Endothelial cell of umbilical vein (primary cell): ENCODE measurements around the gene MATN1. TPM values are rescaled to one million over a fixed set of nuclear protein-coding genes. Genes with fewer than 3 reads are reported as not detected.

ENCODE experiments used
- BruUV-seq: library from RNA; stranded (reverse); fragments of 400-500 nt; replicated peaks from 2 replicates; lab custom pipeline; 2021; lab: Mats Ljungman, UMichigan
- CTCF ChIA-PET: fragments of 300-600, 350-600 bp; sonication (Branson Sonifier 250); formaldehyde crosslinking; loops from one replicate; lab custom pipeline; 2021; ENCODE audit warnings: antibody characterized with exemption, inconsistent platforms; lab: Charles Lee
- POLR2A ChIA-PET: fragments of 300-600, 350-600 bp; sonication (Branson Sonifier 250); formaldehyde crosslinking; loops from one replicate; lab custom pipeline; 2021; ENCODE audit warnings: antibody characterized with exemption, inconsistent platforms; lab: Charles Lee
- DNase-seq: peaks from one replicate; pipeline ENCODE4 v3.0.0-alpha.2; 2011; ENCODE audit warnings: low read depth, low spot score
- FAIRE-seq: peaks from 2 replicates; lab custom pipeline; 2011; peaks lifted over from hg19 to GRCh38; lab: Jason Lieb, UNC
- H2AFZ ChIP-seq: 2 replicates; pipeline ENCODE4 v1.6.0; 2012; ENCODE audit warnings: low read depth, low read length, control low read depth, inconsistent platforms
- H3K27ac ChIP-seq: 2 replicates; pipeline ENCODE4 v1.5.1; 2011; ENCODE audit warnings: low read depth, mild to moderate bottlenecking, control low read depth, low read length, moderate library complexity; ENCODE audit not compliant: insufficient read depth
- H3K27me3 ChIP-seq, 2 experiments: 2 replicates each; pipeline versions ENCODE4 v1.6.0 to v1.6.1; 2011; ENCODE audit warnings: low read length in 2 of 2, mixed read lengths in 1 of 2; ENCODE audit not compliant: control insufficient read depth in 2 of 2, insufficient read depth in 2 of 2
- H3K36me3 ChIP-seq, 2 experiments: 2 replicates in 1 of 2; 3 replicates in 1 of 2; pipeline ENCODE4 v1.5.1; 2011; ENCODE audit warnings: low read length in 2 of 2, mild to moderate bottlenecking in 1 of 2, moderate library complexity in 1 of 2; ENCODE audit not compliant: control insufficient read depth in 2 of 2, insufficient read depth in 2 of 2; ENCODE audit errors: extremely low read depth in 1 of 2
- H3K4me1 ChIP-seq: 3 replicates; pipeline ENCODE4 v1.5.1; 2011; ENCODE audit warnings: mild to moderate bottlenecking, low read length; ENCODE audit not compliant: control insufficient read depth, insufficient read depth; ENCODE audit errors: extremely low read depth
- H3K4me2 ChIP-seq: 2 replicates; pipeline ENCODE4 v1.6.1; 2011; ENCODE audit warnings: low read length, control low read depth, mixed read lengths; ENCODE audit not compliant: insufficient read depth
- H3K4me3 ChIP-seq, 3 experiments: fragments of 200-600 bp in 1 of 3; sonication (generic), shearing (Covaris generic) in 1 of 3; replicated peaks in 1 of 3; 2 replicates each; pipeline ENCODE4 v1.5.1; 2011 to 2016; ENCODE audit warnings: control low read depth in 3 of 3, low read length in 3 of 3, mild to moderate bottlenecking in 2 of 3, inconsistent platforms in 1 of 3, low read depth in 1 of 3, moderate library complexity in 1 of 3; ENCODE audit not compliant: insufficient read depth in 1 of 3
- H3K79me2 ChIP-seq: 2 replicates; pipeline ENCODE4 v1.6.0; 2012; ENCODE audit warnings: low read length, inconsistent platforms; ENCODE audit not compliant: control insufficient read depth, insufficient read depth
- H3K9ac ChIP-seq: replicated peaks from 2 replicates; pipeline ENCODE3; 2011; ENCODE audit warnings: low read length, control low read depth; ENCODE audit not compliant: insufficient read depth; ENCODE audit errors: extremely low read depth
- H3K9me1 ChIP-seq: replicated peaks from 3 replicates; pipeline ENCODE4 v1.6.0; 2011; ENCODE audit warnings: mild to moderate bottlenecking, low read length; ENCODE audit not compliant: control insufficient read depth, insufficient read depth; ENCODE audit errors: extremely low read depth
- H3K9me3 ChIP-seq: replicated peaks from 2 replicates; pipeline ENCODE4 v1.5.1; 2012; ENCODE audit warnings: low read length, inconsistent platforms; ENCODE audit not compliant: control insufficient read depth, insufficient read depth
- H4K20me1 ChIP-seq: replicated peaks from 2 replicates; pipeline ENCODE3; 2011; ENCODE audit warnings: mild to moderate bottlenecking, low read length; ENCODE audit not compliant: control insufficient read depth, insufficient read depth; ENCODE audit errors: extremely low read depth
- CTCF ChIP-seq, 2 donors: IDR thresholded peaks; 1 replicate in 1 of 2; 2 replicates in 1 of 2; pipeline ENCODE4 v1.5.1; 2011; ENCODE audit warnings: low read length in 2 of 2, mild to moderate bottlenecking in 2 of 2, moderate library complexity in 2 of 2, control low read depth in 1 of 2, inconsistent platforms in 1 of 2, low read depth in 1 of 2; ENCODE audit not compliant: insufficient read depth in 1 of 2; ENCODE audit errors: extremely low read depth in 1 of 2
- EZH2 ChIP-seq: IDR thresholded peaks from 2 replicates; pipeline ENCODE4 v1.6.1; 2012; ENCODE audit warnings: borderline replicate concordance, low read depth, mild to moderate bottlenecking, moderate library complexity, low read length, inconsistent platforms; ENCODE audit not compliant: severe bottlenecking
- FOS ChIP-seq: IDR thresholded peaks from 2 replicates; pipeline ENCODE4 v1.6.1; 2011; ENCODE audit warnings: mild to moderate bottlenecking, low read length, moderate library complexity, borderline replicate concordance; ENCODE audit not compliant: insufficient read depth
- GATA2 ChIP-seq: IDR thresholded peaks from 2 replicates; pipeline ENCODE4 v1.7.0; 2011; ENCODE audit warnings: low read depth, mild to moderate bottlenecking, moderate library complexity, mixed read lengths, low read length; ENCODE audit not compliant: insufficient read length, insufficient read depth
- JUN ChIP-seq: IDR thresholded peaks from 2 replicates; pipeline ENCODE4 v1.6.1; 2011; ENCODE audit warnings: borderline replicate concordance, low read depth; ENCODE audit not compliant: insufficient read length, insufficient read depth
- MAX ChIP-seq: IDR thresholded peaks from 2 replicates; pipeline ENCODE4 v1.6.1; 2011; ENCODE audit not compliant: insufficient read depth, insufficient read length
- MYC ChIP-seq: IDR thresholded peaks from one replicate; pipeline ENCODE4 v1.6.1; 2011; ENCODE audit warnings: mild to moderate bottlenecking, low read depth, low read length
- POLR2A ChIP-seq: IDR thresholded peaks from 2 replicates; pipeline ENCODE4 v1.6.1; 2012; ENCODE audit warnings: low read depth, mild to moderate bottlenecking, control low read depth, low read length
- POLR2AphosphoS5 ChIP-seq: IDR thresholded peaks from 2 replicates; pipeline ENCODE4 v1.6.1; 2012; ENCODE audit warnings: low read depth, mild to moderate bottlenecking, control low read depth, low read length, moderate library complexity; ENCODE audit not compliant: insufficient read depth
- dilution Hi-C: fragments of 300-500 bp; cut with MboI; formaldehyde crosslinking; loops from one replicate; pipeline ENCODE4 v1.15.0; 2019; ENCODE audit warnings: low sequenced_read_pairs; ENCODE audit not compliant: extremely low pct_ligation_motif_present
- intact Hi-C: fragments of 100-400 bp; cut with micrococcal nuclease; formaldehyde crosslinking; loops from one replicate; pipeline ENCODE4 v1.10.0; 2022
- polyA plus RNA-seq, 4 experiments: library from polyadenylated mRNA; depleted of rRNA in 3 of 4; stranded (reverse) in 3 of 4; unstranded in 1 of 4; fragments of >200 nt; gene quantifications; 2 replicates each; pipeline versions ENCODE4 v1.2.1 to v1.2.3, GENCODE V29; 2011 to 2012; ENCODE audit warnings: missing spikeins in 1 of 4
- total RNA-seq: library from RNA; stranded (reverse); gene quantifications from 2 replicates; pipeline ENCODE4 v1.2.3, GENCODE V29; 2021

The MATN1 gene
- total and polyA plus RNA-seq, 2 donors (not counting 3 experiments of a cell fraction or from before 2014, with no cell fraction given), result 0.29 to 0.36 TPM

GRCh38 chr1:30708361-30708728 lies 15.0 kb downstream of the MATN1 start:
- intact Hi-C loops, result loop anchor here (1.0 to 2.0 kb wide), 11 partner anchors 328 to 1826 kb away; partner anchors contain the start of gene PTPRU
- POLR2A ChIA-PET, result interaction anchor here (0.6 kb wide), 1 partner anchor 1469 kb away, joined by 5 read pairs; no protein-coding TSS in a partner anchor
- Histone ChIP-seq H4K20me1 (no peaks in the 10 kb centered on the region), H3K4me3 (no peak overlapping the region), H3K4me1 (no peaks in the 10 kb centered on the region), H2AFZ (no peak overlapping the region), H3K36me3 (no peaks in the 10 kb centered on the region), H3K9ac (no peak overlapping the region), H3K27ac (no peak overlapping the region), H3K9me1 (no peaks in the 10 kb centered on the region), H3K79me2 (no peaks in the 10 kb centered on the region), H3K27me3 (peaks cover 0 to 3% of the 10 kb centered on the region in 2 experiments), H3K4me2 (no peak overlapping the region), H3K9me3 (no peaks in the 10 kb centered on the region)
- TF ChIP-seq FOS, result no peak
- no peak for TF ChIP-seq POLR2AphosphoS5
- no peak for TF ChIP-seq JUN
- TF ChIP-seq MYC, result no peak
- no peak for TF ChIP-seq EZH2
- TF ChIP-seq MAX, result no peak
- no peak for TF ChIP-seq CTCF (IDR thresholded peaks at IDR 0.05; ENCODE audit: extremely low read depth in 1 of 2, insufficient read depth in 1 of 2, low read depth in 1 of 2, low read length in 2 of 2)
- no peak for TF ChIP-seq POLR2A
- TF ChIP-seq GATA2, result no peak
- dilution Hi-C loops, result no loop called here
- CTCF ChIA-PET, result interaction anchor here (0.6 to 2.2 kb wide), 25 partner anchors 8 to 1923 kb away, joined by 3 to 21 read pairs (median 5); partner anchors contain the start of gene PTPRU
- DNase-seq (no peak), FAIRE-seq (no peak)
- BruUV-seq, result no TSS peak
